Mesenteric fat pad (tissue), 1 donor: ENCODE data around the gene SLC4A11. TPM values are rescaled to one million over a fixed set of nuclear protein-coding genes. Genes with fewer than 3 reads are reported as not detected.

Experiments
- DNase-seq: peaks from one replicate; pipeline ENCODE4 v3.0.0-alpha.2; 2020; ENCODE audit warnings: low spot score
- total RNA-seq: library from RNA; stranded (reverse); fragmentation: NEBNext Ultra II Directional; extraction: Animal tissue kit (Norgen Biotek cat#: 25700); gene quantifications from one replicate; pipeline ENCODE4 v1.2.1, GENCODE V29; 2021
- donor health status: DM: yes; HTN: yes; CAD: no.

Gene SLC4A11
- total RNA-seq, 1 donor from 2014 or later = 1.2 TPM

- no peak for DNase-seq
Measured at GRCh38 chr20:3246682-3247081, 7.7 kb upstream of the SLC4A11 start.

DNA sequence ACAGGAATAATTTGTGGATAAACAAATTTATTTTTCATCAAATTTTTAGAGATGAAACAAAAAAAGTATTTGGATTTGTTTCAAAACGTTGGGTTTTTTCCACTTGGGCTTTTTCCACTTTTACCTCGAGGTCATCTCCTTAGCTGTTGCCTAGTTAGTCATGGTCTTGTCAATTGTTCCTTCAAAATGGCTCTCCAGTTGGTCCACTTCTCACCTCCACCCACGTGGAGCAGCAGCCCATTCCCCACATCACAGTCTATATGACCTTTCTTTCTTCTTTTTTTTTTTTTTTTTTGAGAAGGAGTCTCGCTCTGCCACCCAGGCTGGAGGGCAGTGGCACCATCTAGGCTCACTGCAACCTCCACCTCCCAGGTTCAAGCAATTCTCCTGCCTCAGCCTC is 6.7 kb upstream of the SLC4A11 start:
- DNase-seq = no peak

- no peak for DNase-seq
Measured at GRCh38 chr20:3245156-3245555, 6.2 kb upstream of the SLC4A11 start.

DNA sequence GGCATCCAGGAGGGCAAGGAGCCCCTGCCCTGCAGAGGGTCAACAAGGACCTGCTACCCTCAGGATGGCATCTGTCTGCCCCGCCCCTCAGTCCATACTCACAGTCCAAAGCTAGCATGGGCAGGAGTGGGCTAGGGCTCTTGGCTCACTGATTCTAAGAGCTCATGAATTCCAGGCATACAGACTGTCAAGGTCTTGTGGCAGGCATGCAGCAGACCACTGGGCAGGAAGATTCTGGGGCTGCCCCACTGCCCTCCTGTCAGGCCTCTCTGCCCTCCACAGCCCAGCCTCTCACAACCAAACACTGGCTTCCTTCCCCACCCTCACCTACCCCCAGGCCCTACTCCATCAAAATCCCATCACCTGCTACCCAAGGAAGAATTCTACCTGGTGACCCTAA is 5.6 kb upstream of the SLC4A11 start:
- DNase-seq = no peak

- no peak for DNase-seq
Measured at GRCh38 chr20:3243718-3244358, 4.8 kb upstream of the SLC4A11 start.

- DNase-seq = no peak
Measured at GRCh38 chr20:3242172-3242692, 3.2 kb upstream of the SLC4A11 start.

DNA sequence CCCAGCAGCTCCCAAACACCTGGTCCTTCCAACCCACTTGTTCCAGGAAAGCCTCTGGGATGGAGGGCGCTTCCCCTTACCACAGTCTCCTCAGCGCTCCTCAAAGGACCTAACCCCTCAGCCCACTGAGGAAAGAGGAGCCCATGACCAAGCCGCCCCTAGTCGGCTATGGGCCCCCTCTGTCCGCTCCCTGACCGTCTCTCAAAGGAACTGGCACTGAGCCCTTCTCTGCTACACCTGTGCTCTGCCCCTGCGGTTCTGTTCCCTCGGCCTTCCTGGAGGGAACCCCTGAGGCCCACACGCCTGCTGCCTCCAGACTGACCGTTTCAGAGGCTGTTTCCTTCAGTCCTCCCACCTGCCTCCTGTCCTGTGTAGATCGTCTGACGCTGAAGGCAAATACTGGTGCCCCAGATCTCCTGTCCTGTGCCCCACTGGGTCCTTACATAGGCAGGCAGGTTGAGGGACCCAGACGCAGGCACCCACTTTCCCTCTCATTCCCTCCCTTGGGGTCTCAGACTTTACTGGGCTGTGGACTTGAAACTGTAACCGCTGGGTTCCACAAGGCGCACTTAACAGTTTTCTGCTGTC is 1.9 kb upstream of the SLC4A11 start:
- no peak for DNase-seq

- DNase-seq = no peak
Measured at GRCh38 chr20:3239867-3240775, 1.1 kb upstream of the SLC4A11 start.

DNA sequence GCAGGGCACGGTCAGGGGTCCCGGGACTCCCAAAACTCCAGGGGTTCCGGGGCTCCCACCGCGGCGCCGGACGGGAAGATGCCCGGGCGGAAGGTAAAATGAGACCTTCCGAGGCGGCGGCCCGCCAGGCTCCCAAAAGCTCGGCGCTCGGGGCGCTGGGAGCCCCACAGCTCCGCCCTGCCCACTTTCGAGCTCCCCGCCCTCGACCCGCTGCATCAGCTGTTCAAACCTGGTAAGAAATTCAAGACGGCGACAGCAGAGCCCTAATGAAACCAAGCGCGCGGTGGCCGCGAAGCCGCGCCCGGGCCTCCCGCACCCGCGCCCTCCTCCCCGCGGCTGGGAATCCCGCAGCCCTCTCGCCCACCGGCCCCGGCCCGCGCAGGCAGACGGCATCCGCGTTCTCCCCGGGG is 369 bp downstream of the SLC4A11 start:
- no peak for DNase-seq

DNA sequence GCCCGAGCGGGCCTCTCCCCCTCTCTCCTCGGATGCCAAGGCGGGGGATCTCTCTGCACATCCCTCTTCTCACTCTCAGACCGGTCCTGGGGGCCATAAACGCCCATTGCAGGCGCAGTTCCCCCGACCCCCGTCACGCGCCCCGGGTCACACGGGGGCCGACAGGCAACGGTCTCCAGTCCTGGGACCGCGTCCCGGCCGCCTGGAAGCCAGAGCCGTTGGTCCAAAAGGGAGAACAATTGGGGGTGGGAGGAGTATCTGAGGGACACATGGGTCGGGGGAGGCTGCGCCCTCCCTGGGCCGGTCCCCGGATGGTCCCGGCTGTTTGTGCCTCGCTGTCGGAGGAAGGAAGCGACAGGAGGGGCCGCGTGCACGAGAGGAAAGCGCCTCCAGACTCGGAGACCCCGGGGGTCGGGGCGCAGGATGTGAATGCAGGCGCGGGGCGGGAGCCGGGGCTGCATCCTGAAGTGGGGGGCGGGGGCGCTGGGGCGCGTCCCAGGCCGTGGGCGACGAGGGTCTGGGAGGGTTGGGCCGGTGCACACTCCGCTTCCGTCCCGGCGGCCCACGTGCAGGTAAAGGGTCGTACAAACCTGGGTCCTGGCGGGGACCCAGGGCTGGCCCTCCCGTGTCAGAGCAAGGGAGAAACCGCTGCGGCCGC is 903 bp downstream of the SLC4A11 start:
- no peak for DNase-seq

DNA sequence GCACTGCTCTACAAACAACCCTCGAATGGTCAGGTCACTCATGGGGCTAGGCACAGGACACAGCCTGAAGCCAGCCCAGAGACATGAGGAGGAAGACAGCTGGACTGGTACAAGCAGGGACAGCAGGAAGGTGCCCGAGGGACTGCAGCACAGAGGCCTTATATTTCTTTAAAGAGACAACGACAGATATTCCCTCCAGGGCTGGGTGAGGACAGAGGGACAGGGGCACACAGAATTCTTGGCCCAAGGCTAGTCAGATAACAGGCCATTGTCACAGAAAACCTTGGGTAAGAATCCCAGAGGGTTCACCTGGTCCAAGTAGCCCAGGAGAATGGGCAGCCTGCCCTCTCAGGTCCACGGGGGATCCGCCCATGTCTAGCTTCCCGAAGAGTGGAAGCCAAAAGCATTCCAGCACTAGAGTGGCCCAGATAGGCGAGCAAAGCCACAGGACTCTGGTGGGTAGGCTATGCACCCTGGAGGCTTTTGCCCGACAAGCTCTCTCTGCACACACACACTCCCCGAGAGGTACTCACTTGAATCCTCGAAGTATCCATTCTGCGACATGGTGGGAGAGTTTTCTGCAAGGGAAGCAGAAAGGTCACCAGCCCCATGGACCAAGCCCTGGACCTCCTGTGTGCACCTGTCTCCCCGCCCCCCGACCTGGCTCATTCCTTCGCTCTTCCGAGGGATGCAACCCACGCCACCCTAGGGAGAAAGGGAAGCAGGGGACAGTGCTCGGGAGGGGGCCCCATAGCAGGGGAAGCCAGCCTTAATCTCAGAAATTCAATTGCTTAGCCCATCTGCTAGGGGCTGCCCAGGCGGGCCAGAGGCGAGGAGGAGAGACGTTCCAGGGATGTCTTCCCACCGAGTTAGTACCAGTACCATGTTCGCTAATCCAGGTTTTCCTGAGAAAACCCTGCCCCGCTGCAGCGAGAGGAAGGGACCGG is 1.7 kb downstream of the SLC4A11 start:
- DNase-seq = no peak

GRCh38 chr20:3235666-3236324 is 3.2 kb downstream of the SLC4A11 start:
- no peak for DNase-seq

DNA sequence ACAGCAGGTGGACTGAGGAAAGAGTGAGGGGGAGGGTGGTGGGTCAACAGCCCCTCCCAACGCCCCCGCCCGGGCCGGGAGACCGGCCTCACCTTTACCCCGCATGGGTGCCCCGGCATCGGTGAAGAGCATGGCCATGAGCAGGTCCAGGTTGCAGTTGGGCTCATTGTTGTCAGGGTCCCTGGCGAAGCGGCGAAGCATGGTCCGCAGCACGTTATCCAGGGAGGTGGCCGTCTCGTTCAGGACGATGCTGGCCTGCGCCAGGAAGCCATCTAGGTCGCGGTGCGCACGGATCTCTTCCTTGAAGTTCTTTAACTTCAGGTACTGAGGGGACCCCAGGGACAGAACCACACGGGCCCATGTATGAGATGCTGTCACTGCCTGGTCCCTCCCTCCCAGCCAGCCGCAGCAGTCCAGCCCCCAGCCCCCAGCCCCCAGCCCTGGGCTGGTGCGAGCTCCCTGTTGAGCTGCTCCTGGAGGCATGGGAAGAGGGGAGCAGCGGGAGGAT is 4.9 kb downstream of the SLC4A11 start:
- DNase-seq = no peak

DNA sequence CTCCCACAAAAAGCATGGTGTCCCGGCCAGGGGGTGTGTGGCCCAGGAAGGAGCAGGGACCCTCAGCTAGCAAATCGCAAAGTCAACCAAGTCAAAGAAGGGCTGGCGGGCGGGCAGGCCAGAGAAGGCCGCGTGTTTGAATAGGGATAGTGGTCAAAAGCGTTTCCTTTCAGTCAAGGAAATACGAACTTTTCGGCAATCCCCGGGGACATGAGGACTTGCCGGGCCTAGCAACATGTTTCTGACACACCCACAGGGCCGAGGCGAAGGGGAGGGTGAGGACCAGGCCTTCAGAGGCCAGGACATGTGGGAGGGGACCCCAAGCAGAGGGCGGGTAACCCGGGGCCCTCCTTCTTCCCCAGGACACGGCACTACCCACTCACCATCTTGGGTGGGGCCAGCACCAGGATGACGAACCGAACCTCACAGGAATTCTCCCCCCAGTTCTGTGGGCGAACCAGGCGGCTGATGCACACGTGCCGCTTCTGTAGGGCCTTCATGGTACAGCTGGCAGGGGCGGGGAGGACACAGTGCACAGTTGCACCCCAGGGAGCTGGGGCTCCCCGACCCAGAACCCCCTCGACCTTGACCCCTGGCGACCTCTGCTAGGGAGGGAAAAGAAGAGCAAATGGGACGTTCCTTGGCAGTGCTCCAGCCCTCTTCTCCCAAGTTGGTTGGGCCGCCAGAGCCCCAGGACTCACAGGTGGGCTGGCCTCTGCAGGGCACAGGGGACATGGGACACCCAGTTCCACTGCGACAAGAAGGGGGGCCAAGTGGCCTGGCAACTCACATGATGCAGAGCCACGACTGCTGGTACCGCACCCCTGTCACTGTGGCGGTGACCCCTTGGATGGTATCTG is 5.6 kb downstream of the SLC4A11 start:
- DNase-seq = no peak

DNA sequence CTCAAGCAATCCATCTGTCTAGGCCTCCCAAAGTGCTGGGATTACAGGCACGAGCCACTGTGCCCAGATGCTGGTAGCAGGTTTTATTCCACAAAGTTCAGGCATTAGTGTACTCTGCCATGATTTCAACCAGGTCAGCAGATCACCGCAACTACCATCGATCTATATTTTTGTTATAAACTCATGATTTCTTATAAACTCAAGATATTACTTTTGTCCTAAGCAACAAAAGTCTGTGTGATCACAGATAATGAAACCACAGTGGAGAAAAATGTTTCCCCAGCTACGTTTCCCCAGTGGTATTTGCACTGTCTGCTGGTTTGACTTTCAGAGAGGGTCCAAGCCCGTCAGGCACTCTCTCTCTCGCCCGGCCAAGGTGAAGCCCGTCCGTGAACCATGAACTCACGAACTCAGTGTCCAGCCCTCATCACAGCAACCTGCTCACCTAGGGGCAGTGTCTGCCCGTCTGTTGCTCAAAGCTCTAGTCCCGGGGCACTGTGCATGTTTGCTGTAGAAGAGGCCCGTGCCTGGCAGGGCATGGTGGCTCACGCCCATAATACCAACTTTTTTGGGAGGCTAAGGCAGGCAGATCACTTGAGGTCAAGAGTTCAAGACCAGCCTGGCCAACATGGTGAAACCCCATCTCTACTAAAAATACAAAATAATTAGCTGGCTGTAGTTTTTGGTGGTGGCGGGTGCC is 7.0 kb downstream of the SLC4A11 start:
- no peak for DNase-seq

- DNase-seq = no peak
Measured at GRCh38 chr20:3231116-3231515, 7.9 kb downstream of the SLC4A11 start.

DNA sequence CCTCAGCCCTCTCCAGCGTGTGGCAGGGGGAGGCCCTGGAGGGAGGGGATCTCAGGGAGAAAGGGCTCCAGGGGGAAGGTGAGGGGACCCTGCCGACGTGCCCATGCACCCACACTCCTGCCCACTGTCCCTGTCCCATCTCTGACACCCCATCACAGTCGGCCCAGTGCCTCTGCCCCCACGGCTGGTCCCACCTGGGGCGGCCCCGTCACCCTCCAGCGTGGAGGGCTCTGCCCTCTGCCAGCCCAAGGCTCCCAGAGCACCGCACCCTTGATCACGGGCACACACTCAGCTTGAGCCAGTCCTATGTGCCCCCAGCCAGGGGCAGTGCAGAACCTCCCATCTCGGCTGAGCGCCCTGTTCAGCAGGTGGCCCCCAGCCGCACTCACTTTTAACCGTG is 9.2 kb downstream of the SLC4A11 start:
- DNase-seq = no peak

DNA sequence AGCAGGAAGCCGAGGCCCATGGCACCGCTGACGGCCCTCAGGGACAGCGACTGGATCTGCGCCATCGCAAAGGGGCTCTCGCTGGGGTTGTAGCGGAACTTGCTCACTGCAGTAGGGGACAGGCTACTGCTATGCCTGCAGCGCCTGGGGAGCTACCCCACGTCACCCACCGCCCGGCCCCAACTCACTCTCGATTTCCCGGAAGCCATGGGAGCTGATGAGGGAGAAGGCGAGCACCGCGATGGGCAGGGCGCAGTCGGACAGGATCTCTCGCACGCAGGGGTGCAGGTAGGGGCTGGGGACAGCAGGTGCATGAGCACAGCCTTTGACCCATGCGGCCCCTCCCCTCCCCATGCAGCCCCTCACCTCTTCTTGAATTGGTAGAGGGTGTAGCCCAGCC is 9.8 kb downstream of the SLC4A11 start:
- no peak for DNase-seq
